Parathyroid adenoma (tissue), 2 donors: ENCODE measurements around the gene HAND2.

Experiments
- H2AFZ ChIP-seq: fragments of 300-600 bp; sonication (generic); one replicate; pipeline ENCODE4 v1.7.0; 2017; ENCODE audit warnings: antibody characterized with exemption, mild to moderate bottlenecking
- H3K27ac ChIP-seq: fragments of 300-600 bp; sonication (generic); one replicate; pipeline ENCODE4 v1.7.0; 2017
- H3K27me3 ChIP-seq: fragments of 300-600 bp; sonication (generic); one replicate; pipeline ENCODE4 v1.7.0; 2017; ENCODE audit warnings: low read length; ENCODE audit not compliant: control insufficient read depth, insufficient read depth
- H3K36me3 ChIP-seq: fragments of 300-600 bp; sonication (generic); one replicate; pipeline ENCODE4 v1.7.0; 2017; ENCODE audit warnings: low read length; ENCODE audit not compliant: control insufficient read depth, insufficient read depth
- H3K4me1 ChIP-seq: fragments of 300-600 bp; sonication (generic); one replicate; pipeline ENCODE4 v1.7.0; 2017; ENCODE audit warnings: control low read depth
- H3K4me2 ChIP-seq: fragments of 300-600 bp; sonication (generic); one replicate; pipeline ENCODE4 v1.7.0; 2017; ENCODE audit warnings: low read length
- H3K4me3 ChIP-seq: fragments of 300-600 bp; sonication (generic); one replicate; pipeline ENCODE4 v1.7.0; 2017; ENCODE audit warnings: low read depth, low read length
- H3K79me2 ChIP-seq: fragments of 300-600 bp; sonication (generic); one replicate; pipeline ENCODE4 v1.7.0; 2017; ENCODE audit warnings: control low read depth
- H3K9ac ChIP-seq: fragments of 300-600 bp; sonication (generic); one replicate; pipeline ENCODE4 v1.7.0; 2017; ENCODE audit warnings: mild to moderate bottlenecking
- H3K9me3 ChIP-seq: fragments of 300-600 bp; sonication (generic); one replicate; pipeline ENCODE4 v1.7.0; 2017; ENCODE audit warnings: low read length; ENCODE audit not compliant: control insufficient read depth
- TF ChIP-seq, protein P1 (sequence below): fragments of 300-600 bp; sonication (generic); IDR thresholded peaks from one replicate; pipeline ENCODE4 v1.7.0; 2017; ENCODE audit warnings: antibody characterized with exemption, mild to moderate bottlenecking
- donor health status: primary hyperparathyroidism.

The HAND2 gene

DNA sequence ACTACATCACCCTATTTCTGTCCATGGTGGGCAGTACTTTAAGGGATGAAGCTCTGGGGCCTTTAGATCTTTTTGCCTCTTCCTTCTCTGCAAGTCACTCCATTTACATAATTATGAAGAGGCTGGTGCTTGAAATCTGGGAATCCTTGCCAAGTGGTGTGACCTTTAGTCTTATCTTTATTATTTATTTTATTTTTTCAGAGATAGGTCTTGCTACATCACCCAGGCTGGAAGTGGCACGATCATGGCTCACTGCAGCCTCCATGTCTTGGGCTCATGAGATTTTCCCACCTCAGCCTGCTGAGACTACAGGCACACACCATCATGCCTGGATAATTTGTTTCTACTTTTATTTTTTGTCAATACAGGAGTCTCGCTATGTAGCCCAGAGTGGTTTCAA lies 34.4 kb upstream of the HAND2 start:
- Histone ChIP-seq H3K4me1 (no peaks in the 10 kb centered on the region), H3K4me3 (no peak overlapping the region), H3K27ac (no peak overlapping the region), H2AFZ (no peak overlapping the region), H3K79me2 (no peaks in the 10 kb centered on the region), H3K27me3 (no peaks in the 10 kb centered on the region), H3K36me3 (no peaks in the 10 kb centered on the region), H3K9ac (no peak overlapping the region), H3K9me3 (no peaks in the 10 kb centered on the region), H3K4me2 (no peak overlapping the region)
- TF ChIP-seq, protein P1, sequence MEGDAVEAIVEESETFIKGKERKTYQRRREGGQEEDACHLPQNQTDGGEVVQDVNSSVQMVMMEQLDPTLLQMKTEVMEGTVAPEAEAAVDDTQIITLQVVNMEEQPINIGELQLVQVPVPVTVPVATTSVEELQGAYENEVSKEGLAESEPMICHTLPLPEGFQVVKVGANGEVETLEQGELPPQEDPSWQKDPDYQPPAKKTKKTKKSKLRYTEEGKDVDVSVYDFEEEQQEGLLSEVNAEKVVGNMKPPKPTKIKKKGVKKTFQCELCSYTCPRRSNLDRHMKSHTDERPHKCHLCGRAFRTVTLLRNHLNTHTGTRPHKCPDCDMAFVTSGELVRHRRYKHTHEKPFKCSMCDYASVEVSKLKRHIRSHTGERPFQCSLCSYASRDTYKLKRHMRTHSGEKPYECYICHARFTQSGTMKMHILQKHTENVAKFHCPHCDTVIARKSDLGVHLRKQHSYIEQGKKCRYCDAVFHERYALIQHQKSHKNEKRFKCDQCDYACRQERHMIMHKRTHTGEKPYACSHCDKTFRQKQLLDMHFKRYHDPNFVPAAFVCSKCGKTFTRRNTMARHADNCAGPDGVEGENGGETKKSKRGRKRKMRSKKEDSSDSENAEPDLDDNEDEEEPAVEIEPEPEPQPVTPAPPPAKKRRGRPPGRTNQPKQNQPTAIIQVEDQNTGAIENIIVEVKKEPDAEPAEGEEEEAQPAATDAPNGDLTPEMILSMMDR = no peak

DNA sequence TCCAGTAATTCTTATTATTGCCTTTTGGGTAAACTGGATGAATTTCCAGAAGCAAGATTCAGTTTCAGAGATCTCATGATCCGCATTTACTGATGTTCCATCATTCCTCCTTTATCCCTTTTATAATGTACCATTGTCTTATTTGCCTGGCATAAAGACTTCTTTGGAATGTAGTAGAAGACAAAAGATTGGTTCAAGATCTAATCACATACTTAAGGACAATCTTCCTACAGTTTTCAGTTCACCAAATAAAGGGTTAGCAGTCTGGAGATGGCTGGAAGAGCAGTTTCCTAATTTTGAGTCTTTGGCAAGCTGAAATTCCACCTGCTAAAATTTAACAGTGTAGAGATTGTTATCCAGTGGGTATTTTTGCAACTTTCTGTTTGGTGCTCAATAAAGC lies 30.9 kb upstream of the HAND2 start:
- Histone ChIP-seq H3K4me3 (no peak overlapping the region), H3K9ac (no peak overlapping the region), H3K79me2 (no peaks in the 10 kb centered on the region), H3K36me3 (no peaks in the 10 kb centered on the region), H3K27ac (no peak overlapping the region), H3K9me3 (no peaks in the 10 kb centered on the region), H3K4me1 (no peaks in the 10 kb centered on the region), H3K27me3 (no peaks in the 10 kb centered on the region), H2AFZ (no peak overlapping the region), H3K4me2 (no peak overlapping the region)
- TF ChIP-seq, protein P1 = no peak

DNA sequence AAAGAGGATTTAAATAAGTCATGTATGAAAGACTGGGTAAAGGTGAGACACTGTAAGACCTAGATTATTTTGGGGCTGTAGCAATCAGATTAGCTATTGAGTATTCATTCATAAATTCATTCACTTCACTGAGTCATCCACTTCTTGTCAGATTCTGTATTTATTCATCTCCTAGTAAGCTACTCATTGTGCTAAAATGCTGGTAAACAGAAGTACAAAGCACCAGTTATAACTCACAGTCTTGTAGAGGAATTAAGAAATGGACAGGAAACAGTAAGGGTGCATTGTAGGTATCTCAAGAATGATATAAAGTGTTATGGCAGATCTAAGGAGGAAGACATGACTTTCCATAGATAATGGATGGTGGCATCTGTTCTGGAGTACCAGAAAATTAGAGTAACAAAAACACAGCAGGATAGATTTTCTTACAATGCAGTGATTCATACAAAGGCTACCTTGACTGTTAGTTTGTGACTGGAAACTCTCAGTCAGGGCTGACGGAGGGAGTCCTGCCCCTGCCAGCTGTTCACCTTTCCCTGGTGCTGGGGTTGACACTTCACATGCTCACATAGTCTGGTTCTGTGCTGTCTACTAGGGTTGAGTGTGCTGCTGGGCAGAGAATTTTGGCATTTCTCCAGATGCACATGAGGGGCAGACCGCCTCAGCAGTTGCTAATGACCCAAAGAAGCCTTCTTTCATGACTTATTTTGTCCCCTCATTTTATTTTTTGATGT lies 26.5 kb upstream of the HAND2 start:
- H2AFZ ChIP-seq = no peak overlapping the region
- H3K9ac ChIP-seq = no peak overlapping the region
- TF ChIP-seq, protein P1 = no peak
- H3K4me1 ChIP-seq = no peaks in the 10 kb centered on the region
- H3K9me3 ChIP-seq = no peaks in the 10 kb centered on the region
- no peak overlapping the region for H3K4me2 ChIP-seq
- no peak overlapping the region for H3K27ac ChIP-seq
- no peaks in the 10 kb centered on the region for H3K36me3 ChIP-seq
- H3K4me3 ChIP-seq = no peak overlapping the region
- no peaks in the 10 kb centered on the region for H3K27me3 ChIP-seq
- no peaks in the 10 kb centered on the region for H3K79me2 ChIP-seq

DNA sequence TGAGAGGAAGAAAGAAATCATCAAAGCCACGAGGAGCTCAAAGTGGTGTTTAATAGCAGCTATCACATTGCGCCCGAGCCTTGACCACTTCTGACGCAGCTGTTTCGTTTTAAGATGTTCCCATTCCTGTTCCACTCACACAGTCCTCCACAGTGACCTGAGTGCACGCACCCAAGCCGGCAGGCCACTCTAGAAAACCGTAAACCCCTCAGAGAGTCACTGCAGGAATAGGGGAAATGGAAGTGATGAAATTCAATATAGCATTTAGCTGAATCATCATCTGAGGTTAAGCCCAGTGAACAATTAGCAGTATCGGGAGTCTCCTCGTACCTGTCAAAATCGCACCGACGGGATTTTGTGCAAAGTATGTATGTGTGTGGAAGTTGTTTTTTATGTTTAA lies 17.9 kb upstream of the HAND2 start:
- no peak overlapping the region for H3K4me3 ChIP-seq
- no peaks in the 10 kb centered on the region for H3K4me1 ChIP-seq
- no peaks in the 10 kb centered on the region for H3K79me2 ChIP-seq
- no peaks in the 10 kb centered on the region for H3K27me3 ChIP-seq
- no peak overlapping the region for H2AFZ ChIP-seq
- no peak overlapping the region for H3K9ac ChIP-seq
- H3K4me2 ChIP-seq = no peak overlapping the region
- TF ChIP-seq, protein P1 = no peak
- no peaks in the 10 kb centered on the region for H3K36me3 ChIP-seq
- H3K9me3 ChIP-seq = no peaks in the 10 kb centered on the region
- H3K27ac ChIP-seq = no peak overlapping the region

DNA sequence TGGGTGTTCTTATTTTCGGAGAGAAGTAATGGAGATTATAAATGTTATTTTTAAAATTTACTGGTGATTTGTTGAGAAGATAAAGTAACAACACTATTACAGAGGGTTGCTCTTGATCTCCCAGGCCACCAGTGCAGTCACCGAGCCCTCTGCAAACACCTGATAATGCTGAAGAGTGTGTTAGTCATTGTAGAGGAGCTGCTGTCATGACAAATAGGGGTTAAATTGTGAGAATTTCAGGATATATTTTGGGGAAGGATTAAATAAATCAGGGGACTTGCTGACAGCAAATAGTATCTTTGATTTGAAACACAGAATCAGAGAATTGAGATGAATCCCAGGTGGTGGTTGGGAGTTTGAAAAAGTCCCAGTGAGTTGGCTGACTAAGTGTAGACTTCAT lies 16.7 kb upstream of the HAND2 start:
- H3K4me1 ChIP-seq = no peaks in the 10 kb centered on the region

More for the DNA sequence above, 16.7 kb upstream of the HAND2 start:
- H3K27ac ChIP-seq = no peak overlapping the region
- H3K27me3 ChIP-seq = no peaks in the 10 kb centered on the region
- no peak overlapping the region for H2AFZ ChIP-seq
- no peaks in the 10 kb centered on the region for H3K9me3 ChIP-seq
- TF ChIP-seq, protein P1 = no peak
- H3K79me2 ChIP-seq = no peaks in the 10 kb centered on the region
- no peak overlapping the region for H3K4me3 ChIP-seq
- no peaks in the 10 kb centered on the region for H3K36me3 ChIP-seq
- H3K4me2 ChIP-seq = no peak overlapping the region
- H3K9ac ChIP-seq = no peak overlapping the region
